KBM-7 (cell line): ENCODE measurements around the gene TMEM98.
"Not testable (repeated sequence)": the region's sequence is repeated elsewhere in the genome, so short reads cannot be mapped to it uniquely, and the experiment has no call there.

Experiments
- DNase-seq: peaks from one replicate; pipeline ENCODE4 v3.0.0-alpha.2; 2015
- in situ Hi-C: fragments of 300-500 bp; cut with MboI; formaldehyde crosslinking; loops from 2 replicates; pipeline ENCODE4 v1.14.3; 2020; ENCODE audit warnings: low sequenced_read_pairs, low pct_unique_long_range_greater_than_20kb, mixed read lengths

The TMEM98 gene

DNA sequence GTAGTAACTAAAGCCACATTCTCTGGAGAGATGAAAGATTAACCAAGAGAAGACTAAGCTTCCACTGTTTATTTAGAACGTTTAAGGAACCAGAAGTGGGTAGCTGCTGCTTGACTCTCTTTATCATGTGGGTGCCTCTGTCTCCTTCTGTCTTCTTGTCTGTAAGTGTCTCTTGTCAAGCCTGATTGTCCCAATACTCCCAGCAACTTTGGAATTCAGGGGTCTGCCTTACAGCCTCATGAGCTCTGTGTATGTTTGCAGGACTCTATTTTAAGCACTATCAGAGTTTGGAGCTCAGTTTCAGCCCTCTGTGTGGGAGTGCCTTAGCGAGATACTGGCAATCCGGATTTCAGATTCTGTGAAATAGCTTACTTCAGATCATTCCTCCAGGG is 34.4 kb downstream of the TMEM98 start:
- no peak for DNase-seq
- in situ Hi-C loops, result no loop called here

DNA sequence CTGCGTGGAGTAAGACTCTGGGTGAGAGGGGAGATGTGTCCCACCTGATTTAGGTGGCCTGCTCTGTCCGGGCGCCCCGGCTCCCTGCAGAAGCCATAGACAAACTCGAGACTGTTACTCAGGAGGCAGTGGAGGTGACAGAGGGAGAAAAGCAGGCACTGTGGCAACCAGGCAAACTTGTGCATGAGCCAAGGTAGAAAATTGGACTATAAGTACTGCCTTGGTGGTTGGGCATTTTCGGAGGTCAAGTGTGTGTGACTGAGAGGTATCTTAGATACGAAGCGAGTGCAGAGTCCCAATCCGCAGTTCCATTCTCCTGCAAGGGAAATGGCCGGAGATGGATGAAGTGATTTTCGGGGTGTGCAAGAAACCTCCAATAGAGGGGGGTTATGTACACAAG is 36.6 kb downstream of the TMEM98 start:
- in situ Hi-C loops, result no loop called here
- no peak for DNase-seq

DNA sequence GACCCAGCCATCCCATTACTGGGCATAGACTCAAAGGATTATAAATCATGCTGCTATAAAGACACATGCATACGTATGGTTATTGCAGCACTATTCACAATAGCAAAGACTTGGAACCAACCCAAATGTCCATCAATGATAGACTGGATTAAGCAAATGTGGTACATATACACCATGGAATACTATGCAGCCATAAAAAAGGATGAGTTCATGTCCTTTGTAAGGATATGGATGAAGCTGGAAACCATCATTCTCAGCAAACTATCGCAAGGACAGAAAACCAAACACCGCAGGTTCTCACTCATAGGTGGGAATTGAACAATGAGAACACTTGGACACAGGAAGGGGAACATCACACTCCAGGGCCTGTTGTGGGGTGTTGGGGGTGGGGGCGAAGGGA is 41.3 kb downstream of the TMEM98 start:
- DNase-seq, in situ Hi-C loops: not testable (repeated sequence)

DNA sequence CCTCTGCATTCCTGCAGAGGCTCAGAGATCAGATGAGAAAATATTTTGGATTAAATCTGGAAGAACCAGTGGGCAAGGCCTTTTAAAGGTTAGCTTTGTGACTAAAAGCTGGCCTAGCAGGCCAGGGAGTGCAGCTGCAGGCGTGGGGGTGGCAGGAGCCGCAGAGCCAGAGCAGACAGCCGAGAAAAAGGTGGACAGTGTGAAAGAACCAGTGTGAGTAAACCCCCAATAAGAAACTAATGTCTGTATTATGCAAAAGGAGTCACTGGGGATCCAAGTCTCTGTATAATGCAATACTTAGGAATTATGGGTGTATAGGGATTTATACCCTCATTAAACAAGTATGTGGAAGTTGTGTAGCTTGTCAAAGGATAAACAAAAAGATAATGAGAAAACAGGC is 42.3 kb downstream of the TMEM98 start:
- no peak for DNase-seq
- in situ Hi-C loops, result no loop called here

DNA sequence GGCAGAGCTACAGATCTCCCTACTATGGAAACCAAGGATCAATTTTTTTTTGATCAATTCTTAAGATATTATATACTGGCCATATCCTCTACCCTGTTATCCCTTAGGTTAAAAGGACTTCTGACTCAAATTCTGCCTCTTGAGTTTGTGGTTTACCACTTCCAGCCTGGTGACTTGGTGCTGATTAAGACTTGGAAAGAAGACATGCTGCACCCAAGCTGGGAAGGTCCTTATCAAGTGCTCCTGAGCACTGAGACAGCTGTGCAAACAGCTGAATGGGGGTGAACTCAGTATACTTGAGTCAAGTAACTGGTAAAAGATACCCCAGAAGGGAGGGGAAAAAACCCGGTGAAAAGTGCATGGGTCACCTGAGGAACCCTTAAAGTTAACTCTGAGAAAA is 43.2 kb downstream of the TMEM98 start:
- DNase-seq, result no peak
- in situ Hi-C loops, result no loop called here

DNA sequence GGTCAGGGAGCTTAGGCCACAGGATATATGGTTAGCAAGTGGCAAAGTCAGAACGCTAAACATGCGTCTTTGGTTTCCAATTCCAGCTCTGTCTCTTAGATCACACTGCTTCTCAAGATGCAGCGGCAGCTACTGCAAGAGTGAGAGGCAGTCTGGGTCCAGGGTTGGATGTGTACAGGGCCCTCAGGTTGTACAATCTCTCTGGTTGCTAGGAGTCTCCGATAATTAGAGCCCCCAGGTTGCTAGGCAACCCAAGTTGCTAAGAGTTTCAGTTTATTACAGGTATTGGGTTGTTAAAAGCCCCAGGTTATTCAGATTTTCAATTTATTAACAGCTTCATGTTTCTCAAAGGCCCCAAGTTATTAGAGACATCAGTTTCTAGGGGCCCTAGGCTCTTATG is 48.2 kb downstream of the TMEM98 start:
- in situ Hi-C loops, result no loop called here
- no peak for DNase-seq

DNA sequence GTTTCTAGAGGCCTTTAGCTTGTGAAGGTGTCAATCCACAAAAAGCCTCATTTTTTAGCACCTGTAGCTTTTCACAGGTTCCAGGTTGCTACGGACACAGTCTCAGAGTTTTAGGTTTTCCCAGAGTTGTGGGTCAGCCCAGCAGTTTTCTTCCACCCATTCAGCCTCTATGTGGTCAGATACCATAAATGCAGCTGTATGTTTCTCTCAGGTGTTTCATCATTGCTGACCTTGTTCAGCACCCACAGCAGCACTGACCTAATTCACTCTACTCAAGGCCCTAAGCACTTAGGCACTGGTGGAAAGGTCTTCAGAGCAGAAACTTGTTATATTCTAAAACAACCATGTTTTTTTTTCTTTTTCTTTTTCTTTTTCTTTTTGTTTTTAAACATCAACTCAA is 48.7 kb downstream of the TMEM98 start:
- in situ Hi-C loops, result no loop called here
- DNase-seq, result no peak

DNA sequence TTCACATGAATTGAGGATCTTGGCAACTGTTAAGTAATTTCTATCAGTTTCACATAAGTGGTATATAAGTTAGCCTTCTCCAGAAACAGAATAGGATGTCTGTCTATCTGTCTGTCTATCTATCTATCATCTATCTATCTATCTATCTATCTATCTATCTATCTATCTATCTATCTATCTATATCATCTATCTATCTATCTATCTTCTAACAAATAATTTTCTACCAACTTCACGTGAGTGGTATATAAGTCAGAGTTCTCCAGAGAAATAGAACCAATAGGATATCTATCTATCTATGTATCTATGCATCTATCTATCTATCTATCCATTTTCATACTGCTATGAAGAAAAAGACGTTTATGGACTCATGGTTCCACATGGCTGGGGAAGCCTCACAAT is 52.3 kb downstream of the TMEM98 start:
- in situ Hi-C loops, result no loop called here
- DNase-seq, result no peak

DNA sequence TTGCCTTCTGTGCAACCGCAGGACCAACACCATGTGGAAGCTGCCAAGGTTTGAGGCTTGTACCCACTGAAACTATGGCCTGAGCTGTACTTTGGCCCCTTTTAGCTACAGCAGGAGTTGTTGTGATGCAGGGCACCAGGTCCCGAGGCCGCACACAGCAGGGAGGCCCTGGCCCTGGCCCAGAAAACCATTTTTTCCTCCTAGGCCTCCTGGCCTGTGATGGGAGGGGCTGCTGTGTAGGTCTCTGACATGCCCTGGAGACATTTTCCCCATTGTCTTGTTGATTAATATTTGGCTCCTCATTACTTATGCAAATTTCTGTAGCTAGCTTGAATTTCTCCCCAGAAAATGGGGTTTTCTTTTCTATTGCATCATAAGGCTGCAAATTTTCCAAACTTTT is 53.7 kb downstream of the TMEM98 start:
- DNase-seq, in situ Hi-C loops: not testable (repeated sequence)

DNA sequence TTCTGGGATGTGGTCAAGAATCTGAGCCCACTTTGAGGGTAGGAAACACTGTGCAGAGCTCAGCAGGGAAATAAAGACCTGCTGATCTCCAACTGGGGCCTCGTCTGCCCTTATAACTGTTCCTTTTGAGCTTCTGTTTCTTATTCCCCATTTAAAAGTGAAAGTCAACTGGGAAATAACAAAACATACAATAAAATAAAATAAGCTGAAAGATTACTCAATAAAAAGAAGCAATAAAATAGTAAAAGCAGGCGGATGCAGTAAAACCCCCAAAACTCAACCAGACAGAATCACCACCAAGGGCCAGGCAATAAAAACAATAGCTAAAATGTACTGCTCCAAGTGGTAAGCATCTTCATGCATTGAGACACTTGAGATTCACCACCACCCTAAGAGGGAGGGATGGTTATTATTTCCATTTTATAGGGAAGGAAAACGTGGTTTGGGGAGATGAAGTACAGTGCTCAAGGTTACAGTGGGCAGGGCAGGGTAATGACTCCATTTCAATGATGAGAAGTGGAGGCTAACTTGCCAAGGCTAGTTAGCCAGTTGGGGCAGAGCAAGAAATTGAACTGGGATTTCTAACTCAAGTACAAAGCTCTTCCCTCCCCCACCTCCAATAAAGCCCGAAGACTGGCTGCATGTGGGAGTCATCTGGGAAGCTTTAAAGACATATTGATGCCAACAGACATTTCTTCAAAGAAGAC is 57.2 kb downstream of the TMEM98 start:
- in situ Hi-C loops, result no loop called here

DNA sequence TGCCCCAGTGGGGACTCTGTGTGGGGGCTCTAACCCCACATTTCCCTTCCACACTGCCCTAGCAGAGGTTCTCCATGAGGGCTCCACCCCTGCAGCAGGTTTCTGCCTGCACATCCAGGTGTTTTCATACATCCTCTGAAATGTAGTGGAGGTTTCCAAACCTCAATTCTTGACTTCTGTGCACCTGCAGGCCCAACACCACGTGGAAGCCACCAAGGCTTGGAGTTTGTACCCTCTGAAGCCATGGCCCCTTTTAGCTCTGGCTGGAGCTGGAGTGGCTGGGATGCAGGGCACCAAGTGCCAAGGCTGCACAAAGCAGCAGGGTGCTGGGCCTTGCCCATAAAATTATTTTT is 59.5 kb downstream of the TMEM98 start:
- DNase-seq, in situ Hi-C loops: not testable (repeated sequence)

More for the DNA sequence above, 57.2 kb downstream of the TMEM98 start:
- DNase-seq, result no peak

DNA sequence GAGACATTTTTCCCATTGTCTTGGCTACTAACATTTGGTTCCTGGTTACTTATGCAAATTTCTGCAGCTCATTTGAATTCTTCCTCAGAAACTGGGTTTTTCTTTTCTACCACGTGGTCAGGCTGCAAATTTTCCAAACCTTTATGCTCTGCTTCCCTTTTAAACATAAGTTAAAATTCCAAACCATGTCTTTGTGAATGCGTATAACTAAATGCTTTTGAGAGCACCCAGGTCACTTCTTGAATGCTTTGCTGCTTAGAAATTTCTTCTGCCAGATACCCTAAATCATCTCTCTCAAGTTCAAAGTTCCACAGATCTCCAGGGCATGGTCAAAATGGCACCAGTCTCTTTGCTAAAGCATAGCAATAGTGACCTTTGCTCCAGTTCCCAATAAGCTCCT is 59.9 kb downstream of the TMEM98 start:
- DNase-seq, in situ Hi-C loops: not testable (repeated sequence)

DNA sequence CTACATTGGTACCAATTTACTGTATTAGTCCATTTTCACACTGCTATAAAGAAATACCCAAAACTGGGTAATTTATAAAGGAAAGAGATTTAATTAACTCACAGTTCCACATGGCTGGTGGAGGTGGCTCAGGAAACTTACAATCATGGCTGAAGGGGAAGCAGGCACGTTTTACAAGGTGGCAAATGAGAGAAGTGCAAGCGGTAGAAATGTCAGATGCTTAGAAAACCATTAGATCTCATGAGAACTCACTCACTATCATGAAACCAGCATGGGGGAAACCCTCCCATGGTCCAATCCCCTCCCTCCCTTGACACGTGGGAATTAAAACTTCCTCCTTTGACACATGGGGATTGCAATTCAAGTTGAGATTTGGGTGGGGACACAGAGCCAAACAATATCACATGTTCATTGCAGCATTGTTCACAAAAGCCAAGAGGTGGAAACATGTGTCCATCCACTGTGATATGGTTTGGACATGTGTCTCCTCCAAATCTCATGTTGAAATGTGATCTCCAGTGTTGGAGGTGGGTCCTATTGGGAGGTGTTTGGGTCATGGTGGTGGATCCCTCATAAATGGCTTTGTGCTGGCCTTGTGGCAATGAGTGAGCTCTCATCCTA is 60.6 kb downstream of the TMEM98 start:
- no peak for DNase-seq
- in situ Hi-C loops, result no loop called here

DNA sequence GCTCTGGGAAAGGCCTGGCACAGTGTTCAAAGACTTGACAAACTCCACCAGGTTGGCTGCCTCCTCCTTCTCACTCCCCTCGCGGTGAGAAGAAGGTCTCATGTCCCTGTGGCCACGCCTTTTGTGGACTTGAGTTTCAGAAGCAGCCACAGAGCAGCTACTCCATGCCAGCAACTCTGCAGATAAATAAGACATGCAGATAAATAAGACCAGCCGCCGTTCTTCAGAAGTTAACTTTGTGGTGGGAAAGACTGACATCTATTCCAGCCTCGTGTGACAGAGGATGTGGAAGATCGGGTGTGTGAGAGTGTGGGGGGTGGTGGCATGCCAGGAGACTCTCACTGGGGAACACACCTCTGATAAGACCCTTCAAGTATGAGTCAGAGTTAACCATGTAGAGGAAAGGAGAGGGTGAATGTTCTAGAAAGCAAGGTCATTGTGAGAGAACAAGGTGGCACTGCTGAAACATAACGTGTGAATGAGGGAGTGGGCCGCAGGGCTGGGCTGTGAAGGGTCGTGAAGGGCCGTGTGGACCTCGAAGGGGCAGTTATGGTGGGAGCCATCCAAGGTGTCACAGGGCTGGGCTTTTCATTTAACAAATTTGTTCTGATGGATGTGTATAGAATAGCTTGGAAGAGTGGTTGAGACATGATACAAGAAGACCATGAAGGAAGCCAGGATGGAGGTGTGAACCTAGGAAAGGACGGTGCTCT is 64.5 kb downstream of the TMEM98 start:
- no peak for DNase-seq
- in situ Hi-C loops, result no loop called here

DNA sequence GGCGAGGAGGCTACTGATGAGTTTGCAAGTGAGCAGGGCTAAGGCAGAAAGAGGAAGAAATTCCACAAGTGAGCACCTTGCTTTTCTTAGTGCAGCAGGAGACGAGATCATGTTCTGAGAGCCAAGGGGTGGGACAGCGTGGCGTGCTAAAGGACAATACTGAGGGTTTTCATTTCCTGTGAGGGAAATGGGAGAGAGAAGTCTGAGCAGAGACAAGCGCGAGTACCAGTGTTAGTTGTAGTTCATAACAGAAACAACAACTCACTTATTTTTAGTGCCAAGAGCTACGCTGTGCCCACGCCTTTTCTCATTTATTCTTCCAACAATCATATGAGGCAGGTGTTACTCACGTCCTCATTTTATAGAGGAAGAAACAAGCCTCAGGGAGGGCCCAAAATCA is 66.0 kb downstream of the TMEM98 start:
- in situ Hi-C loops, result no loop called here
- peak; percentile 77 for DNase-seq
